Brain microvascular endothelial cell (primary cell): ENCODE measurements around the gene ZNF181.

Experiments used
- DNase-seq: peaks from one replicate; pipeline ENCODE4 v3.0.0-alpha.2; 2020
- H3K27ac ChIP-seq: fragments of 250-450 bp; sonication (Bioruptor Pico); 2 replicates; pipeline ENCODE4 v1.5.1; 2020; ENCODE audit warnings: mild to moderate bottlenecking, moderate library complexity
- H3K27me3 ChIP-seq: fragments of 250-450 bp; sonication (Bioruptor Pico); replicated peaks from 2 replicates; pipeline ENCODE4 v1.5.1; 2020; ENCODE audit warnings: mild to moderate bottlenecking
- H3K36me3 ChIP-seq: fragments of 250-450 bp; sonication (Bioruptor Pico); replicated peaks from 2 replicates; pipeline ENCODE4 v1.5.1; 2020; ENCODE audit warnings: mild to moderate bottlenecking
- H3K4me3 ChIP-seq: 2 replicates; pipeline ENCODE4 v1.5.1; 2011; ENCODE audit warnings: low read depth, mild to moderate bottlenecking, control low read depth, low read length, moderate library complexity
- in situ Hi-C: cut with HindIII; loops from 2 replicates; pipeline ENCODE4 v1.10.0; 2017; ENCODE audit warnings: low sequenced_read_pairs, low pct_ligation_motif_present
- TF ChIP-seq, protein P1 (sequence below): IDR thresholded peaks from 2 replicates; pipeline ENCODE4 v1.5.1; 2011; ENCODE audit warnings: low read depth, mild to moderate bottlenecking, moderate library complexity, low read length, control low read depth, inconsistent platforms; ENCODE audit errors: missing control alignments

ZNF181 gene

DNA sequence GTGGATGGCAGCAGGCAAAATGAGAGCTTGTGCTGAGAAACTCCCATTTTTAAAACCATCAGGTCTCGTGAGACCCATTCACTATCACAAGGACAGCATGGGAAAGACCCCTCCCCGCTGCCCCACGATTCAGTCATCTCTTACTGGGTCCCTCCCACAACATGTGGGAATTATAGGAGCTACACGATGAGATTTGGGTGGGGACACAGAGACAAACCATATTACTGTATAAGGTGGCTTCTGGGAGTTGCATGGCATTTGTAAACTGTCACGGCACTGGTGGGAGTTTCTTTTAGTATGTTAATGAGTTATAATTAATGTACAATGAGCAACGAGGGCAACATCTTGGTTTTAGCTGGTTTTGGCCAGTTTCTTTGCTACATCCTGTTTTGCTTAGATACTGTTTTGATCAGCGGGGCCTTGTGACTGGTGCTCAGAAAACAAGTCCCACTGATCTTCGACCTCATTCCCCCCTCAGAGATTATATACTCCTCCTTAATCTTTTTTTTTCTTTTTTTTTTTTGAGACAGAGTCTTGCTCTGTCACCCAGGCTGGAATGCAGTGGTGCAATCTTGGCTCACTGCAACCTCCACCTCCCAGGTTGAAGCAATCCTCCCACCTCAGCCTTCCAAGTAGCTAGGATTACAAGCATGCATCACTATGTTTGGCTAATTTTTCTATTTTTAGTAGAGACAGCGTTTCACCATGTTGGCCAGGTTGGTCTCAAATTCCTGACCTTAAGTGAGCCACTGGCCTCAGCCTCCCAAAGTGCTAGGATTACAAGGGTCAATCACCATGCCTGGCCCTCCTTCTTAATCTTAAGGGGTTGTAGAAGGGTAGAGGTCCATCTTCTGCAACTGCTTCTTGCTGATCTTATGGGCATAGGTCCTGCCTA is 60.3 kb downstream of the ZNF181 start:
- H3K27ac ChIP-seq, result no peak overlapping the region
- DNase-seq, result no peak
- no peaks in the 10 kb centered on the region for H3K36me3 ChIP-seq
- TF ChIP-seq, protein P1, sequence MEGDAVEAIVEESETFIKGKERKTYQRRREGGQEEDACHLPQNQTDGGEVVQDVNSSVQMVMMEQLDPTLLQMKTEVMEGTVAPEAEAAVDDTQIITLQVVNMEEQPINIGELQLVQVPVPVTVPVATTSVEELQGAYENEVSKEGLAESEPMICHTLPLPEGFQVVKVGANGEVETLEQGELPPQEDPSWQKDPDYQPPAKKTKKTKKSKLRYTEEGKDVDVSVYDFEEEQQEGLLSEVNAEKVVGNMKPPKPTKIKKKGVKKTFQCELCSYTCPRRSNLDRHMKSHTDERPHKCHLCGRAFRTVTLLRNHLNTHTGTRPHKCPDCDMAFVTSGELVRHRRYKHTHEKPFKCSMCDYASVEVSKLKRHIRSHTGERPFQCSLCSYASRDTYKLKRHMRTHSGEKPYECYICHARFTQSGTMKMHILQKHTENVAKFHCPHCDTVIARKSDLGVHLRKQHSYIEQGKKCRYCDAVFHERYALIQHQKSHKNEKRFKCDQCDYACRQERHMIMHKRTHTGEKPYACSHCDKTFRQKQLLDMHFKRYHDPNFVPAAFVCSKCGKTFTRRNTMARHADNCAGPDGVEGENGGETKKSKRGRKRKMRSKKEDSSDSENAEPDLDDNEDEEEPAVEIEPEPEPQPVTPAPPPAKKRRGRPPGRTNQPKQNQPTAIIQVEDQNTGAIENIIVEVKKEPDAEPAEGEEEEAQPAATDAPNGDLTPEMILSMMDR, result no peak
- H3K4me3 ChIP-seq, result no peak overlapping the region
- H3K27me3 ChIP-seq, result no peaks in the 10 kb centered on the region
- in situ Hi-C loops, result no loop called here
